Lower lobe of right lung (tissue), 2 donors: ENCODE measurements around the gene SLC5A10. TPM values are rescaled to one million over a fixed set of nuclear protein-coding genes. Genes with fewer than 3 reads are reported as not detected.
A peak's percentile ranks its signal among the peaks of the same experiment; 100 is the strongest.

ENCODE experiments used
- ATAC-seq, 2 donors: fragments of 200-7000 bp; cut with Tn5 transposase; one replicate each; pipeline ENCODE4 v1.9.1; 2020 to 2022; ENCODE audit warnings: mild to moderate bottlenecking in 2 of 2, moderate library complexity in 2 of 2
- DNase-seq: peaks from one replicate; pipeline ENCODE4 v3.0.0-alpha.2; 2020
- H3K27ac ChIP-seq: fragments of 200-600 bp; one replicate; pipeline ENCODE4 v1.8.0; 2022
- H3K27me3 ChIP-seq: fragments of 200-600 bp; one replicate; pipeline ENCODE4 v1.8.0; 2022; ENCODE audit warnings: low read depth
- H3K36me3 ChIP-seq: fragments of 200-600 bp; one replicate; pipeline ENCODE4 v1.8.0; 2022; ENCODE audit warnings: mild to moderate bottlenecking
- H3K4me1 ChIP-seq: fragments of 200-600 bp; one replicate; pipeline ENCODE4 v1.8.0; 2022
- H3K4me3 ChIP-seq: fragments of 200-600 bp; one replicate; pipeline ENCODE4 v1.8.0; 2022; ENCODE audit warnings: mild to moderate bottlenecking
- H3K9me3 ChIP-seq: fragments of 200-600 bp; one replicate; pipeline ENCODE4 v1.8.0; 2022
- intact Hi-C: fragments of 100-400 bp; cut with DNase I; formaldehyde crosslinking; loops from one replicate; pipeline ENCODE4 v1.11.0; 2022
- total RNA-seq: library from RNA; stranded (reverse); fragmentation: NEBNext Ultra II Directional; extraction: Animal tissue kit (Norgen Biotek cat#: 25700); gene quantifications from one replicate; pipeline ENCODE4 v1.2.1, GENCODE V29; 2021
- TF ChIP-seq, protein P1 (sequence below): fragments of 200-600 bp; IDR thresholded peaks from one replicate; pipeline ENCODE4 v1.8.0; 2022; ENCODE audit warnings: antibody characterized with exemption, mild to moderate bottlenecking
- donor health status: DM: no; HTN: yes; CAD: no; lungs with severe emphysema.

SLC5A10 gene
- total RNA-seq, 1 donor from 2014 or later, result not detected

DNA sequence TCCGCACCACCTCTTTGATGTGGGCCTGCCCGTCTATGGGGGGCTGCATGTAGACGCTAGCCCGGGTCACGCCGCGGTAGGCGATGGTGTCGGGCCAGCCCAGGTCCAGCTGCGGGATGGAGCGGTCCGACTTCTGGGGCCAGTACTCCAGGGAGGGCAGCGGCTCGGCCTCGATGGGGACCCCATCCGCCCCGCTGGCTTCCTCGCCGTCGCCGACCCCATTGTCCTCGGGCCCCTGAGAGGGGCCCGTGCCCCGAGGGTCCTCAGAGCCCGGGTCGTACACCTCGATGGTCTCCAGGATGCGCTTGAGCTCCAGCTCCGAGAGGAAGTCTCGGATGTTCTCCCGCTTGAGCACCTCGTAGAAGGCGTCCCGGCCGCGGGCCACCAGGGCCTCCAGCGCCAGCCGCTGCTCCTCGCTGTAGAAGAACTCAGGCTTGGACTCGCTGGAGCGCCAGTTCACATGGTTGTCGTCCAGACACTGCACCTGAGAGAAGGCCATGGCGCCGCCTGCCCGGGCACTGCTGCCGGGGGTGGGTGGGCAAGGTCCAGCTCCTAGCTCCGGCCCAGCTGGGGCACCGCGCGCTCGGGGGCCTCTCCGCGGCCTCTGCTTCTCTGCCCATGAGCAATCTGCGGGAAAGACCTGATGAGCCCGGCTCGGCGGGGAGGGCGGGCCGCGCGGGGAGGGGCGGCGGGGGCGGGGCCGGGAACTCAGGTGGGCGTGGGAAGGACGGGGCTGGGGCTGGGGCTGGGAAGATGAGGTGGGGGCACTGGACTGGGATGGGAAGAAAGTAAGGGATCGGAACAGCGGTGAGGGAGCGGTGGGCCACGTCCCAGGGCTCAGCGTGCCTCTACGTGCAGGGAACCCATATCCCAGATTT, 51.8 kb downstream of the SLC5A10 start:
- Histone ChIP-seq H3K9me3 (no peaks in the 10 kb centered on the region), H3K4me3 (peak overlapping the region; percentile 71), H3K27ac (peak overlapping the region; percentile 69), H3K27me3 (no peaks in the 10 kb centered on the region), H3K36me3 (no peaks in the 10 kb centered on the region), H3K4me1 (peaks cover 27% of the 10 kb centered on the region)
- TF ChIP-seq, protein P1, sequence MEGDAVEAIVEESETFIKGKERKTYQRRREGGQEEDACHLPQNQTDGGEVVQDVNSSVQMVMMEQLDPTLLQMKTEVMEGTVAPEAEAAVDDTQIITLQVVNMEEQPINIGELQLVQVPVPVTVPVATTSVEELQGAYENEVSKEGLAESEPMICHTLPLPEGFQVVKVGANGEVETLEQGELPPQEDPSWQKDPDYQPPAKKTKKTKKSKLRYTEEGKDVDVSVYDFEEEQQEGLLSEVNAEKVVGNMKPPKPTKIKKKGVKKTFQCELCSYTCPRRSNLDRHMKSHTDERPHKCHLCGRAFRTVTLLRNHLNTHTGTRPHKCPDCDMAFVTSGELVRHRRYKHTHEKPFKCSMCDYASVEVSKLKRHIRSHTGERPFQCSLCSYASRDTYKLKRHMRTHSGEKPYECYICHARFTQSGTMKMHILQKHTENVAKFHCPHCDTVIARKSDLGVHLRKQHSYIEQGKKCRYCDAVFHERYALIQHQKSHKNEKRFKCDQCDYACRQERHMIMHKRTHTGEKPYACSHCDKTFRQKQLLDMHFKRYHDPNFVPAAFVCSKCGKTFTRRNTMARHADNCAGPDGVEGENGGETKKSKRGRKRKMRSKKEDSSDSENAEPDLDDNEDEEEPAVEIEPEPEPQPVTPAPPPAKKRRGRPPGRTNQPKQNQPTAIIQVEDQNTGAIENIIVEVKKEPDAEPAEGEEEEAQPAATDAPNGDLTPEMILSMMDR, result no peak
- ATAC-seq, result peak; percentile 20 to 76
- no peak for DNase-seq
- intact Hi-C loops, result no loop called here

DNA sequence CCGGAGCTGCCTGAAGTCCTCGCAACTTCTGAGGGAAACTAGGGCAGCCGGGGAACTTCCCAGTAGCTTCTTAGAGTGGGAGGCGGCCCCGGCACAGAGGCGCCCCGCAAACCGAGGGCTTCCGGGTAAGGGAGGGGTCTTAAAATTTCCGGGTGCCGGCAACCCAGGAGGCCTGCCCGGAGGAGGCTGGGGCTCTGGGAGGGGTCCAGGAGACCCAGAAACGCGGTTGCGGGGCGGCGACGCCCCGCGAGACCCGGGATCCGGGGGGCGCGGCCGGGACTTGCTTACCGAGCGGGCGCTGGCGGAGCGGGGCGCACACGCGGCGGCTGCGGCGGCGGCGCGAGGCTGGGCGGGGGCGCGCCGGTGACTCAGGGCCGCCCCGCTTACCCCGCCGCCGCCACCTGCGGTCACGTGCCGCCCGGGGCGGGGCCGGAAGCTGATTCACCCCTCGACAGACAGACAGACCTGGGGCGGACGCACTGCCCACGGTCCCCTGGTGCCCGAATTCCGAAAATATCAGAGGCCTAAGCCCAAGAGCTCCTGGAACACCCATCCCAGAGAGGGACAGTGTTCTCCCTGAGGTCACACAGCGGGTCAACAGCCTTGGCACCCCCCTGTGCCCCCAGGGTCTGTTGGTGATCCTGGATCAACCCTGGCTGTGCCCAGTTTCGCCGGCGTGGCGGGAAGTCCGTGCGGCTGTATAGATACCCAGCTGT, 52.6 kb downstream of the SLC5A10 start, which contains the start of gene FAM83G:
FAM83G (minus strand) TSS at position 344 of the 716 bp plus-strand sequence. CDS start 723 bp downstream, outside the sequence.
- TF ChIP-seq, protein P1, result no peak
- peak; percentile 88 to 94 for ATAC-seq
- intact Hi-C loops, result no loop called here

GRCh38 chr17:19005137-19005773, 53.3 kb downstream of the SLC5A10 start:
- intact Hi-C loops, result no loop called here
- H3K4me1 ChIP-seq, result peaks cover 27% of the 10 kb centered on the region
- DNase-seq, result no peak
- TF ChIP-seq, protein P1, result no peak
- H3K27me3 ChIP-seq, result no peaks in the 10 kb centered on the region
- no peaks in the 10 kb centered on the region for H3K36me3 ChIP-seq
- H3K4me3 ChIP-seq, result peak overlapping the region; percentile 71
- no peaks in the 10 kb centered on the region for H3K9me3 ChIP-seq
- peak in 1 of 2 donors; percentile 29 for ATAC-seq
- H3K27ac ChIP-seq, result peak overlapping the region; percentile 72

More for the DNA sequence above, 52.6 kb downstream of the SLC5A10 start, which contains the start of gene FAM83G:
- H3K4me1 ChIP-seq, result peaks cover 27% of the 10 kb centered on the region
- DNase-seq, result peak; percentile 87
- H3K27me3 ChIP-seq, result no peaks in the 10 kb centered on the region
- H3K9me3 ChIP-seq, result no peaks in the 10 kb centered on the region
- peak within 1 kb of the TSS; percentile 71 for H3K4me3 ChIP-seq
- no peaks in the 10 kb centered on the region for H3K36me3 ChIP-seq
- peak within 1 kb of the TSS; percentile 72 for H3K27ac ChIP-seq

DNA sequence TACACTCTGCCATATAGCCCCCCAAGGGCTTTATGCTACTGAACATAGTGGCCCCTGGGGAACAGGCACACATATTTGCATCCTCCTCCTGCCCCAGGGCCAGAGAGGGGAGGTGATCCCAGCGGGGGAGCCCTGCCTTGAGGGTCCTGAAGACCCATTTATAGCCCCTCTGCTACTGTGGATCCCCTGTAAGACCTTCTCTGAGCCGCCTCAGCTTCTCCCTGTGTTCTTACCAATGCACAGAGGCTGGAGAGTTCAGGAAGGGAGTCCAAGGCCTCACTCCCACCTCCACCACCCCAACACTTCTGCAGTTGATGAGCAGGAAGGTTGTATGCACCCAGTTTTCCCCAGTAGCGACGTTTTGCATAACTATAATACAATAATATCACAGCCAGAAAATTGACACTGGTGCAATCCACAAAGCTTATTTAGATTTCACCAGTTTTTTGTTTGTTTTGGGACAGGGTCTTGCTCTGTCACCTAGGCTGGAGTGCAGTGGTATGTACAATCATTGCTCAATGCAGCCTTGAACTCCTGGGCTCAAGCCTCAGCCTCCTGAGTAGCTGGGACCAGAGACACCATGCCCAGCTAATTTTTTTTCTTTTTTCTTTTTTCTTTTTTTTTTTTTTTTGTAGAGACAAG, 53.9 kb downstream of the SLC5A10 start:
- Histone ChIP-seq H3K4me1 (peaks cover 27% of the 10 kb centered on the region), H3K27me3 (no peaks in the 10 kb centered on the region), H3K4me3 (no peak overlapping the region), H3K27ac (no peak overlapping the region), H3K9me3 (no peaks in the 10 kb centered on the region), H3K36me3 (no peaks in the 10 kb centered on the region)
- TF ChIP-seq, protein P1, result no peak
- no peak for ATAC-seq
- intact Hi-C loops, result no loop called here
- DNase-seq, result no peak

DNA sequence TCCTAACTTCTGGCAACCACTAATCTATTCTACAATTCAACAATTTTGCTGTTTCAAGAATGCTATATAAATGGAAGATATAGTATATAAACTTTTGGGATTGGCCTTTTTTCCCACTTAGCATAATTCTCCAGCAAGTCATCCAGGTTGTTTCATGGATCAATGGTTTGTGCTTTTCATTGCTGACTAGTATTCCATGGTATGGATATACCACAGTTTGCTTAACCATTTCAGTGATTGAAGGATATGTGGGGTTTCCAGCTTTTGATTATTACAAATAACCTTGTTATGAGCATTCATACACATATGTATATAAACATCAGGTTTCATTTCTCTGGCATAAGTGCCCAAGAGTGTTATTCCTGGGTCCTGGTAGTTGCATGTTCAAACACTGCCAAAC, 54.7 kb downstream of the SLC5A10 start:
- Histone ChIP-seq H3K36me3 (no peaks in the 10 kb centered on the region), H3K27ac (no peak overlapping the region), H3K9me3 (no peaks in the 10 kb centered on the region), H3K4me1 (peaks cover 27% of the 10 kb centered on the region), H3K4me3 (no peak overlapping the region), H3K27me3 (no peaks in the 10 kb centered on the region)
- no peak for DNase-seq
- TF ChIP-seq, protein P1, result no peak
- intact Hi-C loops, result no loop called here
- no peak for ATAC-seq
